Activated naive CD4-positive, alpha-beta T cell treated with anti-CD3 and anti-CD28 coated beads, Interleukin-2, amount 50 U/mL, for 24 hours (primary cell): ENCODE results near the gene CCR3.
"Not testable (repeated sequence)": the region's sequence is repeated elsewhere in the genome, so short reads cannot be mapped to it uniquely, and the experiment has no call there.

Experiments
- H3K27ac Mint-ChIP-seq: one replicate; pipeline ENCODE4 v1.8.0; 2021; ENCODE audit warnings: mild to moderate bottlenecking, mixed read lengths
- H3K27me3 Mint-ChIP-seq: one replicate; pipeline ENCODE4 v1.8.0; 2021; ENCODE audit warnings: mixed read lengths
- H3K36me3 Mint-ChIP-seq: one replicate; pipeline ENCODE4 v1.8.0; 2021; ENCODE audit warnings: mixed read lengths
- H3K4me1 Mint-ChIP-seq: one replicate; pipeline ENCODE4 v1.8.0; 2021; ENCODE audit warnings: mixed read lengths
- H3K4me3 Mint-ChIP-seq: one replicate; pipeline ENCODE4 v1.8.0; 2021; ENCODE audit warnings: mild to moderate bottlenecking, mixed read lengths
- H3K9me3 Mint-ChIP-seq: one replicate; pipeline ENCODE4 v1.8.0; 2021; ENCODE audit warnings: mixed read lengths

Gene CCR3

DNA sequence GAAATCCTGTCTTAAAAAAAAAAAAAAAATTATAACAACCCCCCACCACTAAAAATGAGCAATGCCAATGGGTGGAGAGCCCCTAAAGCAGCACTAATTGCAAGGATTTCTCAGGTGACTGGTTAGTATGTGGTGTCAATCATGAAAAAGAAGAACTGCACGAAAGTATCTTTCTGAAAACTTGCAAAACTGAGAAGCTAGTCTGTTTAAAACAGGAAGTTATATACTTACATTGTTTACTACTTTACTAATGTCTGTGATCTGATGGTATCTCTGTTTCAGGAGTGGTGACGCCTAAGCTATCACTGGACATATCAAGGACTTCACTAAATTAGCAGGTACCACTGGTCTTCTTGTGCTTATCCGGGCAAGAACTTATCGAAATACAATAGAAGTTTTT, at the start of gene CCR3:
CCR3 (plus strand) TSS at position 341 of the 400 bp plus-strand sequence. CDS start 22,699 bp downstream, outside the sequence.
- Mint-ChIP-seq H3K27me3 (peaks cover 7% of the 10 kb centered on the region), H3K9me3 (no peaks in the 10 kb centered on the region), H3K27ac (no peak within 1 kb of the TSS), H3K4me3 (no peak within 1 kb of the TSS), H3K36me3 (no peaks in the 10 kb centered on the region), H3K4me1 (no peaks in the 10 kb centered on the region)

DNA sequence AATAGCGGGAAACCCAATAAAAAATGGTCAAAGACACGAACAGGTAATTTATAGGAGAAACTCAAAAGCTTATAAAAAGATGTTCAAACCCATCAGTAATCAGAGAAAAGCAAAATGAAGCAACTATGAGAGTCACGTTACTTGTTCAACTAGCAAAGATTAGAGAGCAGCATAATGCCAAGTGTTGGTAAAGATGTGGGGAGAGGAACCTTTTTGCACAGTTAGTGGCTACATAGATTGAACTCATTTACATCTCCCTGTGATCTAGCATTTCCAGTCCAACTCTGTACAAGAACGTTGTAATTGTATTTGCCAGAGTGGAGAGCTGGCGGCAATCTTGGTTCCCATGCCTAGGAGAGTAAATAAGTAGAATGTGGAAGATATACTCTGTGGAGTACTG, 49.3 kb upstream of the CCR3 start:
- Mint-ChIP-seq H3K27me3 (peaks cover 9% of the 10 kb centered on the region), H3K36me3 (peaks cover 3% of the 10 kb centered on the region), H3K27ac (no peak overlapping the region), H3K4me3 (no peak overlapping the region), H3K9me3 (peaks cover 11% of the 10 kb centered on the region), H3K4me1 (no peaks in the 10 kb centered on the region)

DNA sequence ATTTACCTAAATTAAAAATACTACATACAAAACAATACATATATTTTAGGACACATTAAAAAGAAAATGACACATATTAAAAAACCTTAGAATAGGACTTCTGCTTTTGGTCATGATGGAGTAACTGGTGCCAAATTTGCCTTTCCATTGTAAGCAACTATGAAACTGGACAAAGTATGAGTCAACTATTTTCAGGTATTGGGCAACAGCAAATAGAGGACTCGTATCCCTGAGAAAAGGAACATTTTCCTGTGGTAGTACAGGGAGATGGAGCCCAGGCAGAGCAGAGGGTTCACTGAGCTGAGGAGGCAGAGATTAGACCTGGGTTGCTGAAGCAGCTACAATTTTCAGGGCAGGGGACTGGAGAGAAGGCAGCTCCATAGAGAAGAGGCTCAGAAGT, 48.8 kb upstream of the CCR3 start:
- peaks cover 11% of the 10 kb centered on the region for H3K9me3 Mint-ChIP-seq
- peaks cover 9% of the 10 kb centered on the region for H3K27me3 Mint-ChIP-seq
- H3K4me1 Mint-ChIP-seq, result no peaks in the 10 kb centered on the region
- H3K27ac Mint-ChIP-seq, result no peak overlapping the region
- H3K4me3 Mint-ChIP-seq, result no peak overlapping the region
- peaks cover 3% of the 10 kb centered on the region for H3K36me3 Mint-ChIP-seq

DNA sequence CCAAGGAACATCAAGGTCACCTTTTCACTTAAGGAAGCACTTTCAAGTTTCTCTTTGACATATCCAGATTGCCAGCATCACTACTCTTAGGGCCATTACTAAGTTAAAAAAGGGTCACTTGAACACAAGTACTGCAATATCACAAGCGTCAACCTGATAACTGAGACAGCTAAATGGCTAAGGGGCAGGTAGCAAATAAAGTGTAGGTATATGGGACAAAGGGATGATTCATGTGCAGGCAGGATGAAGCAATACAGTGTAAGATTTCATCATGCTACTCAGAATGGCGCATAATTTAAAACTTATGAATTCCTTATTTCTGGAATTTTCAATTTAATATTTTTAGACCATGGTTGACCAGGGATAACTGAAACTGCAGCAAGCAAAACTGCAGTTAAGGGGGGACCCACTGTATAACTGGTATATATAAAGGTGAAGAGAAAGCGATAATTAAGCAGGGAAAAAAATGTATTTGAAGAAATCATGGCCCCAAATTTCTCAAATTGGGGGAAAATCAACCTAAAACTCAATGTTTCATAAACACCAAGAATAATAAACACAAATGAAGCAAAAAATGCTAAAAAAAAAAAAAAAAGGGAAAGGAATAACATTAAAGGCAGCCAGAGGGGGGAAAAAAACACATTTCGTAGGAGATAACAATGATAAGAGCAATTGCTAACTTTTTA, 47.2 kb upstream of the CCR3 start:
- H3K4me1 Mint-ChIP-seq, result no peaks in the 10 kb centered on the region
- peaks cover 3% of the 10 kb centered on the region for H3K36me3 Mint-ChIP-seq
- H3K9me3 Mint-ChIP-seq, result peaks cover 11% of the 10 kb centered on the region
- no peak overlapping the region for H3K27ac Mint-ChIP-seq
- no peak overlapping the region for H3K4me3 Mint-ChIP-seq
- H3K27me3 Mint-ChIP-seq, result peaks cover 9% of the 10 kb centered on the region

DNA sequence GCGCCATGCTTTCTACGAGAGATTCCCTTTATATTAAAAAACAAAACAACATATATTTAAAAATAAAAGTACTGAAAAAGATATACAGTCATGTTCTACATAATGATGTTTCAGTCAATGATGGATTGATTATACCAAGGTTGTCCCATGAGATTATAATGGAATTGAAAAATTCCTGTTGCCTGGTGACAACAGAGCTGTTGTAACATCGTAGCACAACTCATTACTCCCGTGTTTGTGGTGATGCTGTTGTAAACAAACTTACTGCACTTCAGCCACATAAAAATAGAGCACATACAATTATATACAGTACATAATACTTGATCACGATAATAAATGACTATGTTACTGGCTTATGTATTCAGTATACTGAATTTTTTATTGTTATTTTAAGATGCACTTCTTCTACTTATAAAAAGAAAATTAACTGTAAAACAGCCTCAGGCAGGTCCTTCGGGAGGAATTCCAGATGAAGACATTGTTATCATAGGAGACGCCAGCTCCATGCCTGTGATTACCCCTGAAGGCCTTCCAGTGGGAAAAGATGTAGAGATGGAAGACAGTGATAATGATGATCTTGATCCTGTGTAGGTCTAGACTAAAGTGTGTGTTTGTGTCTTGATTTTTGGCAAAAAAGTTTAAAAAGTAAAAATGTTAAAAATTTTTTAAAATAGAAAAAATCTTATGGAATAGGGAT, 45.9 kb upstream of the CCR3 start:
- Mint-ChIP-seq H3K27ac (no peak overlapping the region), H3K27me3 (peaks cover 9% of the 10 kb centered on the region), H3K4me1 (no peaks in the 10 kb centered on the region), H3K36me3 (peaks cover 3% of the 10 kb centered on the region), H3K9me3 (peaks cover 11% of the 10 kb centered on the region), H3K4me3 (no peak overlapping the region)

DNA sequence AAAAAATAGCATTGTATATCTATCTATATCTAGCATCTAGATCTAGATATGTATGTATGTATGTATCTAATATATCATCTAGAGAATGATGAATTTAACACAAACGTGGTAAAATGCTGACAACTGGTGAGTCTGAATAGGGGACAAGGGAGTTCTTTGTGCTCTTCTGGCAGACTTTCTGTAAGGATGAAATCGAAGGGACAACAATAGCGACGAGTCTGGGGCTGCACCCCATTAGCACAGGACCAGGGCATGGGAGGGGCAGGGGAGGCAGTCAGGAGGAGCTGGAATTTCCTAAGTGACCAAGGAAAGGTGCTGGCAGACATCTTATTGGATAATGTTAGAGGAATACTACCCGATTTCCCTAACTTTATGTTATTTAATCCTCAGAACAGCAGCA, 42.0 kb upstream of the CCR3 start:
- Mint-ChIP-seq H3K27me3 (no peaks in the 10 kb centered on the region), H3K9me3 (peaks cover 1% of the 10 kb centered on the region), H3K27ac (no peak overlapping the region), H3K36me3 (no peaks in the 10 kb centered on the region), H3K4me3 (no peak overlapping the region), H3K4me1 (no peaks in the 10 kb centered on the region)

DNA sequence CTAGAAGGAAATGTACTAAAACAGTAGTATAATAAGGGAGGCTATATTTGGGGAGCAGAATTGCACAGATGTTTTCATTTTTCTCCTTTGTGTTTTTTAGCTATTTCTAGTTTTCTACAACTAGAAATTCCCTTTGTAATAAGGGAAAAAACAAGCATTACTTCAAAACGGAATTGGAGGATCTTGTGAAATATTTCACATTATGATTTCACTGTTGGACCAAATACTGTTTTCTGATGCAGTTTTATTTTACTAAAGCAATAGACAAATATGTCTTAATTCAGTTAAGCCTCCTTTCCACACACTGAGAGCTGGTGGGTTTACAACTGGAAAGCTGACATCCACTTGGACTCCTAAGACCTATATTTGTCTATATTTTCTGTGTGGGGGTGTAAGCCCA, 41.5 kb upstream of the CCR3 start:
- no peaks in the 10 kb centered on the region for H3K27me3 Mint-ChIP-seq
- no peaks in the 10 kb centered on the region for H3K9me3 Mint-ChIP-seq
- no peak overlapping the region for H3K27ac Mint-ChIP-seq
- no peak overlapping the region for H3K4me3 Mint-ChIP-seq
- H3K4me1 Mint-ChIP-seq, result no peaks in the 10 kb centered on the region
- no peaks in the 10 kb centered on the region for H3K36me3 Mint-ChIP-seq

DNA sequence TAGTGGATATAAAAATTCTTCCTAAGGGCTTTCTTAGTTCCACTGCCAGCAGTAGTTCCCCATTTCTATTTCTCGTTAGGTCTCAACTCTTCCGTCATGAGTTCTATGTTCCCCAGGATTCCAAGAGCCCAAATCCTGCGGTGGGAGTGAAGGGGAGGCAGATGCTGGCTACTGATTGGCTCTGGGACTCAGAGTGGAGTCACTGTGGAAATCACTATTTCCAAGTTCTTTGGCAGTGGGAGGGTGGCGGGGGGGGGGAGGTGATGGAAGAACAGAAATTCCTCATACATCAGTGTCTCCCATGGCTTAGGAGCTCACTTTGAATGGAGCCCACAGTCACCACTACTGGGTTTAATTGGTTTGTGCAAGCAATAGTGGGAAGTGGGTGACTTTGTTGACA, 39.7 kb upstream of the CCR3 start:
- Mint-ChIP-seq H3K27me3 (no peaks in the 10 kb centered on the region), H3K4me3 (no peak overlapping the region), H3K27ac (no peak overlapping the region), H3K4me1 (no peaks in the 10 kb centered on the region), H3K9me3 (no peaks in the 10 kb centered on the region), H3K36me3 (no peaks in the 10 kb centered on the region)

DNA sequence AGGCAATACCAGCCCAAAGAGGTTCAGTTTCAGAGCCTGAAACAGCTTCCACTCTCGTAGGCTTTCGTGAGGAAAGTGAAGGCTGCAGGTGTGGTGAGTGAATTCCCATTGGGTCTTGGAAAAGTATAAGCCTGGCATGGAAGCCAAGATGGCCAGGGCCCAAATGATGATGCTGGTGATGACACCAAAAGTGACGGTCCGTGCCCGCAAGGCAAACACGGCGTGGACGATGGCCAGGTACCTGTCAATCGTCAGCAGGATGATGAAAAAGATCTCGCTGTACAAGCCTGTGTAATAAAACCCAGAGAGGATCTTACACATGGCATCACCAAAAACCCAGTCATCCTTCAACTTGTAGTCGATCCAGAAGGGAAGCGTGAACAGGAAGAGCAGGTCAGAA, 38.6 kb upstream of the CCR3 start:
- no peak overlapping the region for H3K4me3 Mint-ChIP-seq

DNA sequence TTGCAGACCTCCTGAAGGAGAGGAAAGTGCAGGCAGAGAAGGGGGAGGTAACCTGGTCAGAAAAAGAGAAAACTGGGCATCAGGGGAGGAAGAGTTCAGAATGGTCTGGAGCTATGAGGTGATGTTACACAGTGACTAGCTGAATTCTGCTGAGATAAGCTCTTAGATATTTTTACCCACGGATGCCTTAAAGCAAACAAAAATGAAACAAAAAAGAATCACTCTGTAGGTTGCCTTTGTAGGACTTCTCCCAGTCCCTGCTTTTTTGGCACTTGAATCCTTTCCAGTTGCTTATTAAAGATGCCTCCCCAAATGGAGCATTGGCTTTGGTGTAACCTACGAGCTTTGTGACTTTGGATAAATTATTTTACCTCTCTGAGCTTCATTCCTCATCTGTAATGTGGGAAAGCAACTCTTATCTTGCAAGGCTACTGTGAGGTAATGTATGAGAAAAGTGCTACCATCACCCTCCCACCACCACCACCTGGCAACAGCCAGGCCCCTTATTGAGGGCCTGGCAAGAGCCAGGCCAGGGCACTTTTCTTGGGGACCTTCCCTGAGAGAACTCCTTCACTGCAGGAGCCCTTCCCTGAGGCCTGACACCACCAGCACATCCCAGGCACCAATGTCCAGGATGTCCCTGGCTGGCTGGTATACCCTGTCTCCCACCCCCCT, 36.8 kb upstream of the CCR3 start:
- Mint-ChIP-seq H3K36me3 (no peaks in the 10 kb centered on the region), H3K4me3 (no peak overlapping the region), H3K27ac (no peak overlapping the region), H3K4me1 (peaks cover 14% of the 10 kb centered on the region), H3K9me3 (no peaks in the 10 kb centered on the region), H3K27me3 (no peaks in the 10 kb centered on the region)

More for the DNA sequence above, 38.6 kb upstream of the CCR3 start:
- H3K4me1 Mint-ChIP-seq, result peaks cover 9% of the 10 kb centered on the region
- no peaks in the 10 kb centered on the region for H3K9me3 Mint-ChIP-seq
- no peak overlapping the region for H3K27ac Mint-ChIP-seq
- H3K36me3 Mint-ChIP-seq, result no peaks in the 10 kb centered on the region
- no peaks in the 10 kb centered on the region for H3K27me3 Mint-ChIP-seq

DNA sequence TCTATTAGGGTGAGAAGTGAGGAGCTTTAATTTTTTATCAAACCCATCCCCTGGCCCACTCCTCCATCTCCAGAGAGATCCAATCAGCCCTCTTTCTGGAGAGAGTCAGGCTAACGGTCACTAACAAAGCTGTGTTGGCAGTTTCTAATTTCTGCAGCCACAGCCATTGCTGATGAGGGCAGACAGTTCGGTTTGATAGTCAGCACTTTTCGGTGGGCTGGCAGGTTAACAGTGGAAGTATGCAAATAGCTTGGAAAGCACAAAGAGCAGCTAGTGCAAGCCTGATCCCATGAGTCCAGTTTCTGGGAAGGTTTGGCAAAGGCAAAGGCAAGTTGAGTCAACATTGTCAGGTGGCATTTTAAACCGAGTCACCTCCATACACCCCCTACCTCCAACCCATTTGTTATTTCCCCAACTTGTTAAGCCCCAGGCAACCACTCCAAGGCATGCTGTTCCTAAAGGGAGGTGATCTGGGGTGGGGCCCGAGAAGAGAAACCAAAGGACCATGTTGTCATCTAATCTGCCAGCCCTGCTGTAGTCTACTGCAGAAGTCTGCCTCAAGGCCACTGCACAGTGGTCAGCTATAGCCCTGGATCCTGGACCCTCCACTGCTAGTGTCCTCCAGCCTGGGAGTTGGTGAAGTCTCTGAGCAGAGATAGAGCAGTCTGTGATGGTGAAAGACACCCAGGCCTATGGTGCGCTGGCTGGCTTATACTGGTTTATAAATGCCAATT, 35.8 kb upstream of the CCR3 start:
- Mint-ChIP-seq H3K27me3 (no peaks in the 10 kb centered on the region), H3K4me3 (no peak overlapping the region), H3K27ac (no peak overlapping the region), H3K4me1 (peaks cover 14% of the 10 kb centered on the region), H3K36me3 (no peaks in the 10 kb centered on the region), H3K9me3 (no peaks in the 10 kb centered on the region)

DNA sequence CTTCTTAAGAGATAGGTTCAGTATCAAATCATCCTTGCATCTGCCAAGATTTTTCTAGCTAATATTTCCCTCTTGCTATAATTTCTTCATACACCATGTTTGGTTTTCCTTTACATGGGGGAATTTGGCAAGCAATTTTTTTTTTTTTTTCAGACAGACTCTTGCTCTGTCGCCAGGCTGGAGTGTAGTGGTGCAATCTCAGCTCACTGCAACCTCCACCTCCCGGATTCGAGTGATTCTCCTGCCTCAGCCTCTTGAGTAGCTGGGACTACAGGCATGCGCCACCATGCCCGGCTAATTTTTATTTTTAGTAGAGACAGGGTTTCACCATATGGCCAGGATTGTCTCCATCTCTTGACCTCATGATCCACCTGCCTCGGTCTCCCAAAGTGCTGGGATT, 34.7 kb upstream of the CCR3 start:
- not testable (repeated sequence) for H3K27me3 Mint-ChIP-seq, H3K4me3 Mint-ChIP-seq, H3K9me3 Mint-ChIP-seq, H3K36me3 Mint-ChIP-seq, H3K27ac Mint-ChIP-seq
- peaks cover 14% of the 10 kb centered on the region for H3K4me1 Mint-ChIP-seq

DNA sequence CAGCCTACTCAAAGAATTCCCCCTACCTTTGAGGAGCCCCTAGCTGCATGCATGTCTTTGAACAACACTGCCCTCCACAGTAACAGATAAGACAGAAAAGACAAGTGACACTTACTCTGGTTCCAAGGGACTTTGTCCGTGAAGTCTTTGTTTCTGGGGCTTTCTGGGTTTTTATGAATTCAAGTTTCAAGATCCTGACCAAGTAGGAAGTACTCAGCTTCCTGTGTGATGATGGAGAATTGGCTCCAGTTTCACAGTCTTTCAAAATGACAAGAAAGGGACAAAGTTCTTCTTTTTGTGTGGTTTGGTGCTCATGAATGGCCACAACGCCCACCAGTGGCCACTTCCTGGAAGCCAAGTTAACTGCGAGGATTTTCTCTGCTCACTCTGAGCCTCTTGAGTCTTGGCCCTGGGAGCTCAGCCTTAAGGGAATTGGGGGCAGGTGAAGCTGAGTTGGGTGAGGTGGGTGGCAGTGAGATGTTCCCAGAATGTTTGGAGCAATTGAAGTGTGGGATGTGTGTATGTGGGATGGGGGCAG, 34.0 kb upstream of the CCR3 start, which contains the start of gene CCR1:
CCR1 (minus strand) TSS at position 147 of the 538 bp plus-strand sequence. CDS start 4,000 bp downstream, outside the sequence.
- Mint-ChIP-seq H3K9me3 (no peaks in the 10 kb centered on the region), H3K27ac (no peak within 1 kb of the TSS), H3K36me3 (no peaks in the 10 kb centered on the region), H3K27me3 (no peaks in the 10 kb centered on the region), H3K4me3 (no peak within 1 kb of the TSS), H3K4me1 (peaks cover 14% of the 10 kb centered on the region)

DNA sequence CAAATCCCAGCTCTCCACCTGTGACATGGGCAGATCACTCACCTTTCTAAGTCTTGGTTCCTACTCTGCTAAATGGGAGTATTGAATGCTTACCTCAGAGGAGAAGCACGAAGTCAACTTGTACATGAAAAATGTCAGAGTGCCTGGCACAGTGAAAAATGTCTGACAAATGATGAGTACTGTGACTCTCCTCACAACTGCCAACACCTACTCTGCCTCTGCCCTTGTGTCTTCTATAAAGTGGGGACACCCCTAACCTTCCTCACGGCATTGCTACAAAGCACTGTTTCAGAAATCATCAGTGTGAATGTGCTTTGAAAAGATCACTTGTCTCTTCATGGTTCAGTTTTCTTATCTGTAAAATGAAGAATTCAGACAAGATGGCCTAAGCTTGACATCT, 33.2 kb upstream of the CCR3 start:
- H3K36me3 Mint-ChIP-seq, result no peaks in the 10 kb centered on the region
- H3K4me1 Mint-ChIP-seq, result peaks cover 14% of the 10 kb centered on the region
- H3K27me3 Mint-ChIP-seq, result no peaks in the 10 kb centered on the region
- H3K9me3 Mint-ChIP-seq, result no peaks in the 10 kb centered on the region
- no peak overlapping the region for H3K27ac Mint-ChIP-seq
- H3K4me3 Mint-ChIP-seq, result no peak overlapping the region

DNA sequence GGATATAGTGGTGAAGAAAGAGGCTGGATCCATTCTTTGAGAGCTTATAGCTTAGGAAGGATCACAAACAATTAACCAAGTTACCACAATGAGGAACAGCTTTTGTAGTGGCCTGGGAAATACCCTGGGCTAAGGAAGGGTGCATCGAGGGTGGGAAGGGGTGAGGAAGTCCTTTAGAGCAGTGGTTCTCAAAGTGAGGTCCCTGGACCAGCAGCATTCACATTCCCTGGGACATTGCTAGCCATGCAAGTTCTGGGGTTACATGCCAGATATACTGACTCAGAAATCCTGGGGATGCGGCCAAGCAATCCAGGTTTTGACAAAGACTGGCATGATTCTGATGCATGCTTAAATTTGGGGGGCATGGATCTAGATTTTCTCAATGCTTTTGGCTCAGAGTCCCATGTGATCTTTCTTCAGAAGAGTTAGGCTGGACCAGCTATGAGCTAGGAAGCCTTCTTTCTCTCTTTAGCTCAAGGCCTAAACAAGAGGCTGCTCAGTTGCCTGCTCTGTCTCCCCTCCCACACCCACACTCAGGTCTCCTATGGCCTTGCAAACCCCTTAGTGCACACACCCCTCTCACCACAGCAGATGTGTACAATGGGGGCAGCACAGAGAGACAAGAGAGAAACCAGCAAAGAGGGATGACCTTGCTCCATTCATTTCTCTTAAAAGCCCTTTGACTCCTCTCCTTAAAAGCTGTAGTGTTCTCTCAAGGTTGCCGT, 32.4 kb upstream of the CCR3 start:
- H3K4me3 Mint-ChIP-seq, result no peak overlapping the region
- peaks cover 14% of the 10 kb centered on the region for H3K4me1 Mint-ChIP-seq
- H3K9me3 Mint-ChIP-seq, result no peaks in the 10 kb centered on the region
- no peaks in the 10 kb centered on the region for H3K27me3 Mint-ChIP-seq
- no peak overlapping the region for H3K27ac Mint-ChIP-seq
- no peaks in the 10 kb centered on the region for H3K36me3 Mint-ChIP-seq
